H1 (cell line): ENCODE data around the gene DNAL1. TPM values are rescaled to one million over a fixed set of nuclear protein-coding genes. Genes with fewer than 3 reads are reported as not detected.

Experiments used
- CHD1 ChIP-seq: IDR thresholded peaks from 2 replicates; pipeline ENCODE4 v1.6.1; 2012; ENCODE audit warnings: low read depth, low read length, improper control_type of control experiment
- JUN ChIP-seq: IDR thresholded peaks from 2 replicates; pipeline ENCODE4 v1.6.1; 2011; ENCODE audit warnings: low read depth, mild to moderate bottlenecking, improper control_type of control experiment, low read length
- KDM5A ChIP-seq: fragments of 200-600 bp; IDR thresholded peaks from 2 replicates; pipeline ENCODE4 v1.7.1; 2012; ENCODE audit warnings: mild to moderate bottlenecking, low read length, inconsistent platforms, mixed read lengths
- MAFK ChIP-seq: IDR thresholded peaks from 2 replicates; pipeline ENCODE4 v1.6.1; 2012; ENCODE audit warnings: low read depth, mild to moderate bottlenecking, improper control_type of control experiment, low read length
- RFX5 ChIP-seq: IDR thresholded peaks from 2 replicates; pipeline ENCODE4 v1.6.1; 2011; ENCODE audit warnings: low read depth, low read length, improper control_type of control experiment, borderline replicate concordance
- SIN3A ChIP-seq, 2 experiments: IDR thresholded peaks in 1 of 2; conservative IDR thresholded peaks in 1 of 2; 2 replicates each; pipeline ENCODE4 v1.6.1; 2011 to 2012; ENCODE audit warnings: low read length in 2 of 2, improper control_type of control experiment in 1 of 2, low read depth in 1 of 2, mild to moderate bottlenecking in 1 of 2
- SP1 ChIP-seq: IDR thresholded peaks from 2 replicates; pipeline ENCODE4 v1.6.1; 2011; ENCODE audit warnings: low read depth, low read length
- SP2 ChIP-seq: IDR thresholded peaks from 2 replicates; pipeline ENCODE4 v1.6.1; 2012; ENCODE audit warnings: mild to moderate bottlenecking, low read length, inconsistent platforms
- SP4 ChIP-seq: IDR thresholded peaks from 2 replicates; pipeline ENCODE4 v1.6.1; 2012; ENCODE audit warnings: low read length, inconsistent platforms
- TAF1 ChIP-seq: IDR thresholded peaks from 2 replicates; pipeline ENCODE4 v1.6.1; 2011; ENCODE audit warnings: mild to moderate bottlenecking, low read depth, low read length
- TCF12 ChIP-seq: IDR thresholded peaks from 2 replicates; pipeline ENCODE4 v1.6.1; 2011; ENCODE audit warnings: low read depth, mild to moderate bottlenecking, low read length
- YY1 ChIP-seq: IDR thresholded peaks from 2 replicates; pipeline ENCODE4 v1.6.1; 2011; ENCODE audit warnings: low read depth, mild to moderate bottlenecking, low read length
- ZNF274 ChIP-seq: IDR thresholded peaks from 2 replicates; pipeline ENCODE4 v1.7.0; 2012; ENCODE audit warnings: low read length, borderline replicate concordance; ENCODE audit errors: extremely low read depth
- polyA plus RNA-seq, 7 experiments: library from polyadenylated mRNA; depleted of rRNA in 3 of 7; stranded (reverse) in 5 of 7; unstranded in 2 of 7; fragments of >200 nt in 5 of 7; fragments of 200-250 nt in 2 of 7; gene quantifications; 1 replicate in 5 of 7; 2 replicates in 1 of 7; 4 replicates in 1 of 7; pipeline versions ENCODE4 v1.2.1 to v1.2.3, GENCODE V29; 2011 to 2013; ENCODE audit warnings: missing spikeins in 2 of 7, mixed read lengths in 2 of 7
- total RNA-seq: library from RNA; stranded (reverse); fragmentation: NEBNext Ultra II Directional; extraction: Animal tissue kit (Norgen Biotek cat#: 25700); gene quantifications from 2 replicates; pipeline ENCODE4 v1.2.1, GENCODE V29; 2021
- TF ChIP-seq, protein P1 (sequence below): IDR thresholded peaks from 2 replicates; pipeline ENCODE4 v1.6.1; 2012; ENCODE audit warnings: inconsistent platforms

DNAL1 gene
- total and polyA plus RNA-seq, 2 of the 8 experiments (the other 6 are each of a cell fraction or from before 2014, with no cell fraction given): 2.8 to 16.8 TPM

DNA sequence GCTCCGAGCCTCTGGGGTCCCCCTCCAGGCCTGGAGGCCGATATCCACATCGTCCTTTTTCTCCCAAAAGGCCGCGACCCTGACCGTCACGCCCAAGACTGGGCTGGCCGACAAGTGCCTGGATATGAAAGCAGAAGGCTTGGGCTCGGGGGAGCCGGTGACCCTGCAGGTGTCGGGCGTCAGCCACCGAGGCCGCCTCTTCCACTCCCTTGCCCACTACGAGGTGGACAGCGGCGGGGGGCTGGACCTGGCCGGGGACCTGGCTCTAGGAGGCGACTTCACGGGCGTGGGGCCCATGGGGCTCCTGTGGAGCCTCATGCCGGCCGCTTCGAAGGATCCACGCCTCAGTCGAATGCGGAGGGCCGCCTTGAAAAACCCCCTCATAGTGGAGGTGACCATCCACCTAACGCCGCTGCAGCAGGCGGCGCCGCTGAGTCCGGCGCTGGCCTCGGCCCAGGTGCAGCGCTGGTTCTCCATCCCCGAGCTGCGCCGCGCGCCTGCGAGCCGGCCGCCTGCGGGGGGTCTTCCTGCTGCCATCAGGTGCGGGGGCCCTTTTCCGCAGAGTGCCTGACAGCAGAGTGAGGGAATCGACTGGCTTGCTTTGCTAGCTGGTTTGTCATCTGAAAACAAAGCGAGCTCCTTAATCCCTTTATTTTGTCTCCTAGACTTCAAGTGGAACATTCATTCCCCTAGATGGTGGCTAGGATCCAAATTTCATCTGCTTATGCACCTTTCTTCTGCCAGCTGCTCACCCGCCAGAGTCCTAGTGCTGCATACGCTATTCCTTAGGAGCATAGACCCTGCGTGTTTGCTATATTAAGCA is 10.6 kb upstream of the DNAL1 start (continued):
- TF ChIP-seq CHD1: no peak
- TF ChIP-seq ZNF274: no peak
- TF ChIP-seq RFX5: no peak
- peak; percentile 58 for TF ChIP-seq TAF1
- no peak for TF ChIP-seq MAFK
- no peak for TF ChIP-seq JUN
- TF ChIP-seq, protein P1, sequence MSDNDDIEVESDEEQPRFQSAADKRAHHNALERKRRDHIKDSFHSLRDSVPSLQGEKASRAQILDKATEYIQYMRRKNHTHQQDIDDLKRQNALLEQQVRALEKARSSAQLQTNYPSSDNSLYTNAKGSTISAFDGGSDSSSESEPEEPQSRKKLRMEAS: peak; percentile 29
- no peak for TF ChIP-seq YY1
- TF ChIP-seq SIN3A (conservative IDR thresholded peaks at IDR 0.05 in 1 of 2, IDR thresholded peaks at IDR 0.05 in 1 of 2; ENCODE audit: low read depth in 1 of 2, low read length in 2 of 2): 0 out of 4 replicates have a peak, but pooled peaks have one; percentile 42 to 50
- no peak for TF ChIP-seq SP1
- no peak for TF ChIP-seq SP4
- TF ChIP-seq SP2: no peak
- TF ChIP-seq KDM5A: no peak
- peak; percentile 93; the same call in 1 of the 2 replicates for TF ChIP-seq TCF12
